ENCODE measurements around the gene DPYSL4. TPM values are rescaled to one million over a fixed set of nuclear protein-coding genes. Genes with fewer than 3 reads are reported as not detected.

DPYSL4 gene
- total RNA-seq, 1 experiment from 2014 or later = 26.3 TPM

DNA sequence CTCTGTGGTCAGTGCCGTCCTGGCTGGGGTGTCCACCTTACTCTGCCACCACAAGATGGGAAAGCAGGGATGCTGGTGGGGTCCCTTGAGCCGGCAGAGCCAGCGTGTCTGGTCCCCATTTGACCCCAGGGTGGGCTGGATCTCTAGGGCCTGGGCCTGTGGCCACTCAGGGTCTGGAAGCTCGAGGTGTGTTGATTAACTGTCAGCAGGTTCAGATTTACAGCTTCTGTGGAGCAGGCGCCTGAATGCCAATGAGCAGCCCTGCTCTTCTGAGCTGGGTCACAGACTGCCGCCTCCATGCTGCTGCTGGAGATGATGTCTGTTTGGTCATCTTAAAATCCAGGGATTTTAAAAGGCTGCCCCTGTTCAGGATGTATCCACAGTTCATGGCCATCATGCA lies 11.3 kb upstream of the DPYSL4 start:
- Histone ChIP-seq H3K79me1 (ENCODE audit: insufficient read depth, low read depth, low read length, poor library complexity, severe bottlenecking) (no peaks in the 10 kb centered on the region), H3K4ac (ENCODE audit: low read depth, low read length) (no peak overlapping the region), H3T11ph (ENCODE audit: low read length) (no peak overlapping the region), H3K4me2 (ENCODE audit: insufficient read depth, insufficient read length, low read length) (no peak overlapping the region), H3K56ac (ENCODE audit: insufficient read length, low read depth, low read length) (no peak overlapping the region), H2BK12ac (ENCODE audit: insufficient read length, low read depth, low read length) (no peak overlapping the region), H4K20me1 (ENCODE audit: control insufficient read depth, insufficient read depth, insufficient read length) (peaks cover 2% of the 10 kb centered on the region), H2BK5ac (ENCODE audit: insufficient read length, low read length) (no peak overlapping the region), H3K23me2 (ENCODE audit: insufficient read length, low read depth, low read length, poor library complexity, severe bottlenecking) (peaks cover 2% of the 10 kb centered on the region), H4K5ac (ENCODE audit: insufficient read length, low read depth, low read length) (no peak overlapping the region), H3K14ac (ENCODE audit: insufficient read depth, low read length) (no peak overlapping the region), H3K9ac (ENCODE audit: extremely low read depth, insufficient read length, low read length) (no peak overlapping the region), H3K18ac (ENCODE audit: insufficient read length, low read depth, low read length) (no peak overlapping the region), H2BK15ac (ENCODE audit: low read depth, low read length) (no peak overlapping the region), H3K79me2 (ENCODE audit: insufficient read depth, low read length) (no peaks in the 10 kb centered on the region), H4K8ac (replicated peaks; ENCODE audit: insufficient read length, low read depth, low read length) (no peak overlapping the region), H3K23ac (ENCODE audit: insufficient read length, low read depth, low read length) (no peak overlapping the region), H2AFZ (ENCODE audit: low read length) (no peak overlapping the region), H2BK120ac (ENCODE audit: low read depth, low read length, poor library complexity, severe bottlenecking) (no peak overlapping the region), H4K91ac (ENCODE audit: insufficient read length, low read depth, low read length) (no peak overlapping the region), H2AK5ac (ENCODE audit: insufficient read length, low read length) (no peak overlapping the region), H3K4me1 (ENCODE audit: insufficient read depth, low read length) (no peaks in the 10 kb centered on the region), H3K27ac (ENCODE audit: insufficient read length, low read depth, low read length) (no peak overlapping the region), H3K9me3 (ENCODE audit: control insufficient read depth, low read depth, low read length) (no peaks in the 10 kb centered on the region), H2BK20ac (ENCODE audit: low read depth, low read length, poor library complexity, severe bottlenecking) (no peak overlapping the region), H3K27me3 (ENCODE audit: insufficient read depth, low read length) (no peaks in the 10 kb centered on the region)
- peaks cover 12 to 13% of the 10 kb centered on the region in 2 experiments for H3K4me1 Mint-ChIP-seq
- TF ChIP-seq, protein P1, sequence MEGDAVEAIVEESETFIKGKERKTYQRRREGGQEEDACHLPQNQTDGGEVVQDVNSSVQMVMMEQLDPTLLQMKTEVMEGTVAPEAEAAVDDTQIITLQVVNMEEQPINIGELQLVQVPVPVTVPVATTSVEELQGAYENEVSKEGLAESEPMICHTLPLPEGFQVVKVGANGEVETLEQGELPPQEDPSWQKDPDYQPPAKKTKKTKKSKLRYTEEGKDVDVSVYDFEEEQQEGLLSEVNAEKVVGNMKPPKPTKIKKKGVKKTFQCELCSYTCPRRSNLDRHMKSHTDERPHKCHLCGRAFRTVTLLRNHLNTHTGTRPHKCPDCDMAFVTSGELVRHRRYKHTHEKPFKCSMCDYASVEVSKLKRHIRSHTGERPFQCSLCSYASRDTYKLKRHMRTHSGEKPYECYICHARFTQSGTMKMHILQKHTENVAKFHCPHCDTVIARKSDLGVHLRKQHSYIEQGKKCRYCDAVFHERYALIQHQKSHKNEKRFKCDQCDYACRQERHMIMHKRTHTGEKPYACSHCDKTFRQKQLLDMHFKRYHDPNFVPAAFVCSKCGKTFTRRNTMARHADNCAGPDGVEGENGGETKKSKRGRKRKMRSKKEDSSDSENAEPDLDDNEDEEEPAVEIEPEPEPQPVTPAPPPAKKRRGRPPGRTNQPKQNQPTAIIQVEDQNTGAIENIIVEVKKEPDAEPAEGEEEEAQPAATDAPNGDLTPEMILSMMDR (conservative IDR thresholded peaks at IDR 0.05) = no peak
- peaks cover 5 to 8% (median 5%) of the 10 kb centered on the region in 3 experiments; a peak in 5 of 7 replicates for H3K36me3 Mint-ChIP-seq (ENCODE audit: insufficient read depth in 1 of 3, low read depth in 3 of 3)
- H3K27me3 Mint-ChIP-seq (ENCODE audit: low read depth) = peaks cover 73% of the 10 kb centered on the region
- peaks cover 6 to 18% of the 10 kb centered on the region in 2 experiments for H3K9me3 Mint-ChIP-seq
- H3K27ac Mint-ChIP-seq = no peak overlapping the region
- WGBS (ENCODE audit: extremely low coverage, insufficient read length, low lambda C conversion rate) = no CpG with 5 or more reads among the region's 6 CpGs
- no peak for DNase-seq
- H3K4me3 Mint-ChIP-seq = no peak overlapping the region

All from H9 (cell line).